NCI-H2029 (cell line): ENCODE data around the gene TAF11L6.
"Not testable (repeated sequence)": the region's sequence is repeated elsewhere in the genome, so short reads cannot be mapped to it uniquely, and the experiment has no call there.

Experiments
- DNase-seq: peaks from one replicate; lab custom pipeline; 2025; lab: John Stamatoyannopoulos, UW

TAF11L6 gene

GRCh38 chr5:17528369-17528768 lies at the start of gene TAF11L6:
Gene TAF11L6 (plus strand): TSS chr5:17528669.
- DNase-seq = not testable (repeated sequence)

GRCh38 chr5:17481378-17481777 lies 47.1 kb upstream of the TAF11L6 start:
- DNase-seq = no peak

GRCh38 chr5:17482790-17483189 lies 45.7 kb upstream of the TAF11L6 start:
- DNase-seq = no peak

- not testable (repeated sequence) for DNase-seq
Observed at GRCh38 chr5:17486464-17487173, 41.9 kb upstream of the TAF11L6 start.

GRCh38 chr5:17487174-17487512 lies 41.3 kb upstream of the TAF11L6 start:
- DNase-seq = no peak

- not testable (repeated sequence) for DNase-seq
Observed at GRCh38 chr5:17491257-17491656, 37.2 kb upstream of the TAF11L6 start.

- DNase-seq = no peak
Observed at GRCh38 chr5:17492770-17493169, 35.7 kb upstream of the TAF11L6 start.

- no peak for DNase-seq
Observed at GRCh38 chr5:17497446-17497845, 31.0 kb upstream of the TAF11L6 start.

GRCh38 chr5:17497931-17498330 lies 30.5 kb upstream of the TAF11L6 start, which contains the start of gene TAF11L2:
Gene TAF11L2 (plus strand): TSS chr5:17498231.
- DNase-seq = not testable (repeated sequence)

- DNase-seq = no peak
Observed at GRCh38 chr5:17511775-17512325, 16.6 kb upstream of the TAF11L6 start.

- not testable (repeated sequence) for DNase-seq
Observed at GRCh38 chr5:17517526-17517925, 10.9 kb upstream of the TAF11L6 start.

- not testable (repeated sequence) for DNase-seq
Observed at GRCh38 chr5:17518067-17518466, 10.4 kb upstream of the TAF11L6 start, which contains the start of gene TAF11L3. Gene TAF11L3 (plus strand): TSS chr5:17518367.

- not testable (repeated sequence) for DNase-seq
Observed at GRCh38 chr5:17519508-17519907, 9.0 kb upstream of the TAF11L6 start.

- DNase-seq = not testable (repeated sequence)
Observed at GRCh38 chr5:17521501-17521900, 7.0 kb upstream of the TAF11L6 start, which contains the start of gene TAF11L4. Gene TAF11L4 (plus strand): TSS chr5:17521801.

GRCh38 chr5:17524935-17525334 lies 3.5 kb upstream of the TAF11L6 start, which contains the start of gene TAF11L5:
Gene TAF11L5 (plus strand): TSS chr5:17525235.
- DNase-seq = not testable (repeated sequence)

GRCh38 chr5:17526504-17526903 lies 2.0 kb upstream of the TAF11L6 start:
- DNase-seq = not testable (repeated sequence)
